Osteoblast (primary cell): ENCODE data around the gene DRP2. TPM values are rescaled to one million over a fixed set of nuclear protein-coding genes. Genes with fewer than 3 reads are reported as not detected.

Experiments used
- DNase-seq: peaks from one replicate; pipeline ENCODE4 v3.0.0; 2011; ENCODE audit warnings: low spot score, mixed read lengths; ENCODE audit not compliant: insufficient read length; ENCODE audit errors: missing footprints
- H2AFZ ChIP-seq: 2 replicates; pipeline ENCODE4 v1.6.0; 2011; ENCODE audit warnings: mild to moderate bottlenecking, low read length
- H3K27ac ChIP-seq: 2 replicates; pipeline ENCODE4 v1.5.1; 2011; ENCODE audit warnings: mild to moderate bottlenecking, low read depth, low read length, moderate library complexity
- H3K27me3 ChIP-seq: 2 replicates; pipeline ENCODE4 v1.6.0; 2012; ENCODE audit warnings: mild to moderate bottlenecking, control low read depth, inconsistent platforms, low read length, moderate library complexity; ENCODE audit not compliant: insufficient read depth
- H3K36me3 ChIP-seq: 2 replicates; pipeline ENCODE4 v1.5.1; 2011; ENCODE audit warnings: mild to moderate bottlenecking, low read length, control low read depth, moderate library complexity; ENCODE audit not compliant: insufficient read depth
- H3K4me1 ChIP-seq: 2 replicates; pipeline ENCODE4 v1.5.1; 2011; ENCODE audit warnings: mild to moderate bottlenecking, low read length, control low read depth, moderate library complexity; ENCODE audit not compliant: insufficient read depth
- H3K4me2 ChIP-seq: 2 replicates; pipeline ENCODE4 v1.6.0; 2011; ENCODE audit warnings: mild to moderate bottlenecking, low read length; ENCODE audit not compliant: insufficient read depth
- H3K4me3 ChIP-seq: fragments of 200-600 bp; sonication (generic); 3 replicates; pipeline ENCODE4 v1.5.1; 2012; ENCODE audit warnings: mild to moderate bottlenecking, low read length, inconsistent platforms; ENCODE audit not compliant: insufficient read depth
- H3K79me2 ChIP-seq: 2 replicates; pipeline ENCODE4 v1.6.0; 2012; ENCODE audit warnings: mild to moderate bottlenecking, low read length, control low read depth, inconsistent platforms; ENCODE audit not compliant: insufficient read depth
- H3K9me3 ChIP-seq: 2 replicates; pipeline ENCODE4 v1.5.1; 2011; ENCODE audit warnings: low read depth, low read length, control low read depth
- H4K20me1 ChIP-seq: 2 replicates; pipeline ENCODE4 v1.6.0; 2012; ENCODE audit warnings: mild to moderate bottlenecking, low read length, control low read depth; ENCODE audit not compliant: insufficient read depth
- CTCF ChIP-seq: IDR thresholded peaks from 2 replicates; pipeline ENCODE4 v1.5.1; 2011; ENCODE audit warnings: mild to moderate bottlenecking, low read depth, low read length, moderate library complexity; ENCODE audit errors: extremely low read depth
- total RNA-seq: library from RNA; depleted of rRNA; stranded (reverse); fragments of >200 nt; gene quantifications from 2 replicates; pipeline ENCODE4 v1.2.3, GENCODE V29; 2012

Gene DRP2
- total RNA-seq, 1 donor, result 0.72 TPM

GRCh38 chrX:101190736-101191135 is 28.9 kb upstream of the DRP2 start:
- no peaks in the 10 kb centered on the region for H3K36me3 ChIP-seq
- no peak overlapping the region for H3K27ac ChIP-seq
- no peaks in the 10 kb centered on the region for H3K9me3 ChIP-seq
- TF ChIP-seq CTCF, result no peak
- no peaks in the 10 kb centered on the region for H3K4me1 ChIP-seq
- H3K27me3 ChIP-seq, result no peaks in the 10 kb centered on the region
- H2AFZ ChIP-seq, result peak overlapping the region; percentile 85
- H4K20me1 ChIP-seq, result no peaks in the 10 kb centered on the region
- H3K79me2 ChIP-seq, result no peaks in the 10 kb centered on the region
- DNase-seq, result no peak
- H3K4me2 ChIP-seq, result peak overlapping the region; percentile 50
- H3K4me3 ChIP-seq, result peak overlapping the region; percentile 64

GRCh38 chrX:101191217-101191750 is 28.3 kb upstream of the DRP2 start:
- DNase-seq, result peak; percentile 58
- no peak for TF ChIP-seq CTCF
- peak overlapping the region; percentile 64 for H3K4me3 ChIP-seq
- H3K36me3 ChIP-seq, result no peaks in the 10 kb centered on the region
- H3K4me1 ChIP-seq, result no peaks in the 10 kb centered on the region
- no peak overlapping the region for H3K27ac ChIP-seq
- no peaks in the 10 kb centered on the region for H3K27me3 ChIP-seq
- no peaks in the 10 kb centered on the region for H4K20me1 ChIP-seq
- no peaks in the 10 kb centered on the region for H3K79me2 ChIP-seq
- H3K9me3 ChIP-seq, result no peaks in the 10 kb centered on the region
- H2AFZ ChIP-seq, result peak overlapping the region; percentile 85
- peak overlapping the region; percentile 50 for H3K4me2 ChIP-seq

GRCh38 chrX:101195442-101196173 is 24.0 kb upstream of the DRP2 start:
- peak; percentile 43 for DNase-seq
- Histone ChIP-seq H3K27ac (no peak overlapping the region), H3K4me2 (no peak overlapping the region), H3K27me3 (no peaks in the 10 kb centered on the region), H3K4me1 (no peaks in the 10 kb centered on the region), H3K9me3 (no peaks in the 10 kb centered on the region), H4K20me1 (no peaks in the 10 kb centered on the region), H3K4me3 (no peak overlapping the region), H2AFZ (no peak overlapping the region), H3K36me3 (no peaks in the 10 kb centered on the region), H3K79me2 (no peaks in the 10 kb centered on the region)
- no peak for TF ChIP-seq CTCF

GRCh38 chrX:101203761-101204351 is 15.7 kb upstream of the DRP2 start:
- Histone ChIP-seq H3K4me3 (no peak overlapping the region), H3K4me2 (no peak overlapping the region), H2AFZ (no peak overlapping the region), H3K4me1 (peaks cover 11% of the 10 kb centered on the region), H3K79me2 (no peaks in the 10 kb centered on the region), H3K27ac (no peak overlapping the region), H3K36me3 (no peaks in the 10 kb centered on the region), H4K20me1 (no peaks in the 10 kb centered on the region), H3K27me3 (peaks cover 5% of the 10 kb centered on the region), H3K9me3 (no peaks in the 10 kb centered on the region)
- peak; percentile 32 for DNase-seq
- TF ChIP-seq CTCF, result no peak
